ENCODE results near the gene PIWIL4. TPM values are rescaled to one million over a fixed set of nuclear protein-coding genes. Genes with fewer than 3 reads are reported as not detected.

Gene PIWIL4
- total and polyA plus RNA-seq, 9 of the 15 experiments (the other 6 are each of a cell fraction or from before 2014, with no cell fraction given): 6.3 to 17.0 (median 10.8) TPM

GRCh38 chr11:94521684-94522083, 45.5 kb upstream of the PIWIL4 start (continued):
- no peak for TF ChIP-seq IRF9 (tag; IDR thresholded peaks at IDR 0.05)
- TF ChIP-seq PHTF2 (CRISPR knock-in tag; IDR thresholded peaks at IDR 0.05): no peak
- no peak for TF ChIP-seq U2AF2 (optimal IDR thresholded peaks at IDR 0.05; ENCODE audit: low read depth, low read length)
- no peak for TF ChIP-seq MTA1 (IDR thresholded peaks at IDR 0.05; ENCODE audit: borderline replicate concordance)

- in situ Hi-C loops (cut with MboI): loop anchor here (5.0 kb wide), 1 partner anchor 78 kb away; no protein-coding TSS in a partner anchor
- BruUV-seq (replicated peaks): no TSS peak
- intact Hi-C loops (cut with micrococcal nuclease): loop anchor here (10.0 kb wide), 2 partner anchors 240 to 370 kb away; partner anchors contain the start of gene AMOTL1
These were observed 42.8 kb upstream of the PIWIL4 start for GRCh38 chr11:94524341-94524740.

More at GRCh38 chr11:94524341-94524740, 42.8 kb upstream of the PIWIL4 start:
- no peaks in the 10 kb centered on the region; a peak in 1 of 5 replicates for H3K27me3 ChIP-seq (ENCODE audit: control insufficient read depth in 2 of 2, insufficient read depth in 2 of 2, low read length in 2 of 2)
- no peak for ATAC-seq
- ChIA-PET POLR2A (no interaction called here), CTCF (ENCODE audit: low intra/inter-chr PET ratio) (interaction anchor here (0.6 kb wide), 1 partner anchor 775 kb away, joined by 4 read pairs; no protein-coding TSS in a partner anchor)
- TF ChIP-seq PML (IDR thresholded peaks at IDR 0.05; ENCODE audit: low read length): no peak
- TF ChIP-seq NFIC (IDR thresholded peaks at IDR 0.05): no peak
- no peak for TF ChIP-seq ZBTB26 (CRISPR knock-in tag; IDR thresholded peaks at IDR 0.05)
- TF ChIP-seq IRF1 (CRISPR knock-in tag; IDR thresholded peaks at IDR 0.05; ENCODE audit: borderline replicate concordance): no peak
- no peak for TF ChIP-seq TCF7 (IDR thresholded peaks at IDR 0.05; ENCODE audit: borderline replicate concordance)
- no peak for TF ChIP-seq SLC30A9 (CRISPR knock-in tag; IDR thresholded peaks at IDR 0.05)
- no peak for TF ChIP-seq SMAD4 (CRISPR knock-in tag; conservative IDR thresholded peaks at IDR 0.05)
- no peak for TF ChIP-seq KAT7 (CRISPR knock-in tag; IDR thresholded peaks at IDR 0.05; ENCODE audit: borderline replicate concordance)
- no peak for TF ChIP-seq MAX (CRISPR knock-in tag; IDR thresholded peaks at IDR 0.05)
- no peak for TF ChIP-seq SP2 (IDR thresholded peaks at IDR 0.05; ENCODE audit: extremely low read depth, low read depth, low read length, poor library complexity, severe bottlenecking)
- no peak for TF ChIP-seq ZMIZ1 (IDR thresholded peaks at IDR 0.05; ENCODE audit: low read depth in 2 of 2, low read length in 2 of 2)
- no peaks in the 10 kb centered on the region for H3K79me2 ChIP-seq (ENCODE audit: control insufficient read depth, insufficient read depth, low read length)
- H2AFZ ChIP-seq (ENCODE audit: low read depth, low read length): no peak overlapping the region
- no peak for DNase-seq (ENCODE audit: extremely low read depth in 1 of 4, low spot score in 3 of 4)
- H4K20me1 ChIP-seq (replicated peaks; ENCODE audit: control insufficient read depth, insufficient read depth, low read length): no peaks in the 10 kb centered on the region
- H3K4me1 ChIP-seq (replicated peaks in 1 of 2; ENCODE audit: control insufficient read depth in 2 of 2, insufficient read depth in 2 of 2, low read length in 2 of 2): no peaks in the 10 kb centered on the region
- H3K36me3 ChIP-seq (ENCODE audit: control insufficient read depth, insufficient read depth, low read length): no peaks in the 10 kb centered on the region
- H3K9me3 ChIP-seq (replicated peaks; ENCODE audit: control insufficient read depth, insufficient read depth, low read depth, low read length): no peaks in the 10 kb centered on the region
- no peak overlapping the region for H3K9ac ChIP-seq (ENCODE audit: insufficient read depth in 1 of 2, low read depth in 2 of 2, low read length in 2 of 2)
- no peak overlapping the region for H3K4me2 ChIP-seq (ENCODE audit: insufficient read depth, low read length)
- H3K27ac ChIP-seq (ENCODE audit: extremely low read depth, low read depth, low read length): no peak overlapping the region
- 9% methylated on average over 1 of the region's 1 CpG for WGBS (ENCODE audit: insufficient coverage, low coverage, missing lambda C conversion rate)
- no peaks in the 10 kb centered on the region for H3K9me1 ChIP-seq (ENCODE audit: control insufficient read depth, insufficient read depth, low read length)
- no peak overlapping the region for H3K4me3 ChIP-seq
- FAIRE-seq: no peak
